Thyroid gland (tissue), 4 donors: ENCODE data around the gene BMP4.

Experiments
- POLR2A ChIP-seq, 2 donors: fragments of 450-650 bp; IDR thresholded peaks; one replicate each; pipeline ENCODE4 v1.6.1; 2017; ENCODE audit warnings: antibody characterized with exemption in 2 of 2, mild to moderate bottlenecking in 2 of 2, moderate library complexity in 1 of 2
- TF ChIP-seq, protein P1 (sequence below), 6 experiments: fragments of 200-600 bp in 3 of 6; fragments of 450-650 bp in 3 of 6; sonication (generic) in 3 of 6; IDR thresholded peaks; one replicate each; pipeline ENCODE4 v1.5.1; 2016 to 2019; ENCODE audit warnings: antibody characterized with exemption in 6 of 6, mild to moderate bottlenecking in 2 of 6, inconsistent platforms in 1 of 6, moderate library complexity in 1 of 6

DNA sequence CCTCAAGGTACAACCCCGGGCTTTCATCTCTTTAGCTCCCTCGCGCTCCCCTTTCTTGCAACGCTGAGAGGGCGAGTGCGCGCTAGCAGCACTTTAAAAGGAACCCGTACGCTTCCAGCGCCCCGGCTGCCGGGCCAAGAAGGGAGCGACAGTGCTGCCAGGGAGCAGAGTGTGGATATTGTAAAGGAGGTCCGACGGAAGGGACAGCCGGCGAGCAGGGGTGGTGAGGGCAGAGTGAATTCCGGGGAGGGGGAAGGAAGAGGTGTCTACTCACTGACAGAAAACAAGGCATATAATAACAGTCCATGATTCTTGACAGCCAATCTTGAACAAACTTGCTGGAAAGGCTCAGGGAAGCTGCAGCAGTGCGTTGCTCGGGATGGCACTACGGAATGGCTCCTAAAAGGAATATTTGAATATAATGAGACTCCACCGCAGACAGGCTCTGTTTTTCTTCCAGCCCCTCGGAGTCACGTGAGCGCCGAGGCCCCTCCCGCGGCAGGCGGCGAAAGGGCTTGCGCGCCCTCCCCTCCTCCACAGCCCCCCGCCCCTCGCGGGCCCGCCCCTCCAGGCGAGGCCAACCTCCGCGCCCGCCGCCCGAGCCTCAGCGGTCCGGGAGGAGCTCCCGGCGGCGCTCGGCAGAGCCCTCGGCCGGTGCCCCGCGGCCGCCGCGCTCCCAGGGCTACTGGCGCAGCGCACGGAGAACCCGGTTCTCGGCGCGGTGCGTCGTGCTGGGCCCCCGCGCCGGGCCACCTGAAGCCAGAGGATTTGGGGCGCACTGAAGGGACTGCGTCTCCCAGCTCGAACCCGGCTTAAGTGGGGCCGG lies 3.4 kb downstream of the BMP4 start:
- TF ChIP-seq, protein P1, sequence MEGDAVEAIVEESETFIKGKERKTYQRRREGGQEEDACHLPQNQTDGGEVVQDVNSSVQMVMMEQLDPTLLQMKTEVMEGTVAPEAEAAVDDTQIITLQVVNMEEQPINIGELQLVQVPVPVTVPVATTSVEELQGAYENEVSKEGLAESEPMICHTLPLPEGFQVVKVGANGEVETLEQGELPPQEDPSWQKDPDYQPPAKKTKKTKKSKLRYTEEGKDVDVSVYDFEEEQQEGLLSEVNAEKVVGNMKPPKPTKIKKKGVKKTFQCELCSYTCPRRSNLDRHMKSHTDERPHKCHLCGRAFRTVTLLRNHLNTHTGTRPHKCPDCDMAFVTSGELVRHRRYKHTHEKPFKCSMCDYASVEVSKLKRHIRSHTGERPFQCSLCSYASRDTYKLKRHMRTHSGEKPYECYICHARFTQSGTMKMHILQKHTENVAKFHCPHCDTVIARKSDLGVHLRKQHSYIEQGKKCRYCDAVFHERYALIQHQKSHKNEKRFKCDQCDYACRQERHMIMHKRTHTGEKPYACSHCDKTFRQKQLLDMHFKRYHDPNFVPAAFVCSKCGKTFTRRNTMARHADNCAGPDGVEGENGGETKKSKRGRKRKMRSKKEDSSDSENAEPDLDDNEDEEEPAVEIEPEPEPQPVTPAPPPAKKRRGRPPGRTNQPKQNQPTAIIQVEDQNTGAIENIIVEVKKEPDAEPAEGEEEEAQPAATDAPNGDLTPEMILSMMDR (IDR thresholded peaks at IDR 0.05) = no peak
- TF ChIP-seq POLR2A (IDR thresholded peaks at IDR 0.05) = peak; percentile 51 to 84
